ENCODE data around the gene SHPK.

SHPK gene

DNA sequence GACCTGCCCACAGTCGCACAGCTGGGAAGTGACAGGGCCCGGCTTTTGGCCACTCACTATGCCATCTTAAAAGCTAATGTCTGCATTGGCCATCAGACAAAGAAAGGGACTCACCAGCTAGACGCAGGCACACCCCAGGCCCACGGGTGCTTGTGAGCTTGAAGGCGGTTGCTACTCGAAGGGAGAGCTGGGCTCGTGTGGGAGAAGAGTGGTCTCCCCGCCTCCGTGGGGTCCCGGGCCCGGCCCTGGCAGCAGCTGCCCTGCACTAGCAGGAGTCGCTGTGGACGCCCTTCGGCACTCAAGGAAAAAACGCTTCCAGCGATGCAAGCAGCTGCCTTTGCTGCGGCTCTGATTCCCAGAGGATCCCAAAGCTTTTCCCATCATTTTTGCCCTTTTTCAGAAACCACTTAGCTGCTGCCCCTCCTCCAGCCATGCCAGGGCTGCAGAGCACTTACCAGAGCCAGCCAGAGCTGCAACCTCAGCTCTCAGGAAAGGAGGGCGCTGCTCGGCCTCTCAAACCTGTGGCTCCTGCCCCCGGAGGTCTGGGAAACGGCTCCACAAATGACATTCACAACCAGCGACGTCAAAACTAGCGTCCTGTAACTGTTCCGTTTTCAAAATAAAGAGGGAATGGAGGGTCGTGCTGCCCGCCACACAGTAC is 39.1 kb downstream of the SHPK start:
- H3K4me3 ChIP-seq, result peak overlapping the region; percentile 29 to 36
- DNase-seq, result no peak

DNA sequence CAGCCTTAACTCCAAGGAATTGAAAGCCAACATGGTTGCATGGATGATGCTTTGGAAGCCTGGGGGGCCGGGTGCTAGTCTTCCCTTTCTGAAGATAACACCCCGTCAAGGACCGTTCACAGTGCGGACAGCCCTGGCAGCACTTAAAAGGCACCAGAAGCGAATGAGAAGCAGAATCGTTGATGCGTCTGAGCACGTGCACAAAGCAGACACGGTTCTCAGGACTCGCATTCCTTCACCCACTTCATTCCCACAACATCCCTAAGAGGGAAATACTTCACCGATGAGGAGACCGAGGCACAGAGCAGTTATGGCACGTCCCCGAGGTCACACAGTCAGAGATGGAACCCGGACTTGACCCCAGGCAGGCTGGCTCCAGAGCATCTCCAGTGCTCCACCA is 41.1 kb downstream of the SHPK start:
- intact Hi-C loops (cut with DNase I; ENCODE audit: low total_unique reads), result no loop called here
- peaks cover 4 to 34% (median 22%) of the 10 kb centered on the region in 3 donors for H3K36me3 ChIP-seq
- TF ChIP-seq, protein P1, sequence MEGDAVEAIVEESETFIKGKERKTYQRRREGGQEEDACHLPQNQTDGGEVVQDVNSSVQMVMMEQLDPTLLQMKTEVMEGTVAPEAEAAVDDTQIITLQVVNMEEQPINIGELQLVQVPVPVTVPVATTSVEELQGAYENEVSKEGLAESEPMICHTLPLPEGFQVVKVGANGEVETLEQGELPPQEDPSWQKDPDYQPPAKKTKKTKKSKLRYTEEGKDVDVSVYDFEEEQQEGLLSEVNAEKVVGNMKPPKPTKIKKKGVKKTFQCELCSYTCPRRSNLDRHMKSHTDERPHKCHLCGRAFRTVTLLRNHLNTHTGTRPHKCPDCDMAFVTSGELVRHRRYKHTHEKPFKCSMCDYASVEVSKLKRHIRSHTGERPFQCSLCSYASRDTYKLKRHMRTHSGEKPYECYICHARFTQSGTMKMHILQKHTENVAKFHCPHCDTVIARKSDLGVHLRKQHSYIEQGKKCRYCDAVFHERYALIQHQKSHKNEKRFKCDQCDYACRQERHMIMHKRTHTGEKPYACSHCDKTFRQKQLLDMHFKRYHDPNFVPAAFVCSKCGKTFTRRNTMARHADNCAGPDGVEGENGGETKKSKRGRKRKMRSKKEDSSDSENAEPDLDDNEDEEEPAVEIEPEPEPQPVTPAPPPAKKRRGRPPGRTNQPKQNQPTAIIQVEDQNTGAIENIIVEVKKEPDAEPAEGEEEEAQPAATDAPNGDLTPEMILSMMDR (IDR thresholded peaks at IDR 0.05), result no peak
- H3K27me3 ChIP-seq, result no peaks in the 10 kb centered on the region
- no peak overlapping the region for H3K4me3 ChIP-seq
- H3K9me3 ChIP-seq, result no peaks in the 10 kb centered on the region
- no peaks in the 10 kb centered on the region for H3K4me1 ChIP-seq
- no peak overlapping the region for H3K27ac ChIP-seq
- no peak for DNase-seq

More for the DNA sequence above, 39.1 kb downstream of the SHPK start:
- H3K36me3 ChIP-seq, result peaks cover 0 to 15% (median 3%) of the 10 kb centered on the region in 3 donors
- TF ChIP-seq, protein P1 (IDR thresholded peaks at IDR 0.05), result no peak
- intact Hi-C loops (cut with DNase I; ENCODE audit: low total_unique reads), result no loop called here
- H3K27ac ChIP-seq, result peak overlapping the region in 1 of 2 donors; percentile 43
- H3K9me3 ChIP-seq, result no peaks in the 10 kb centered on the region
- no peaks in the 10 kb centered on the region for H3K27me3 ChIP-seq
- no peaks in the 10 kb centered on the region for H3K4me1 ChIP-seq

DNA sequence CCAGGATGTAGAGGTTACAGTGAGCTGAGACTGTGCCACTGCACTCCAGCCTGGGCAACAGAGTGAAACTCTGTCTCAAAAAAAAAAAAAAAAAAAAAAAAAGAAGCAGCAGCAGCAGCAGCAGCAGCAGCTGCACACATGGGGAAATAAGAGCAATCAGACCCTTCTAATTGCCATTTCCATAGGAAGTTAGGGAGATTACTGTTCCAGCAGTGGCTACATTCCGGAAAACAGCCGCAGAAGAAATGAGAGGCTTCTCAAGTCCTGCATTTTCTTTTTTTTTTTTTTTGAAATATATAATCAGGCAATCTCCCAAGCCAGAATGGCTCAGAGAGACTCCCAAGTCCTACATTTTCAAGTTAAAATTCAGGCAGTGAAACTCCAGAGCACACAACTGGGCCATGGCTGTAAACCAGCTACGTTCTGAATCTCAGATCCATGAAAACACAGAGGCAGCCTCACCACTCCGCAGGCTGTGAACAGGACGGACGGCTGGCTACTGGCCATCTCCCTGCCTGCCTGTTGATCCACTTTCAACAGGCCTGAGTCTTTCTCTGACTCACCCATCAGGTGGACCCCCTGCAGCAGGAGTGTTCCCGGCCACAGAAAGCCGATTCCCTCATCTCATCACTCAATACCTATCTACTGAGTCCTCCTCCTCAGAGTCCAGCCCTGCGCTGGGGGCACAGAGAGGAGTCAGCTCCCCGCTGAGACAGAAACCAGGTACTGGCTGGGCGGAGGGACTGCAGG is 41.8 kb downstream of the SHPK start:
- H3K36me3 ChIP-seq, result peaks cover 11 to 42% (median 29%) of the 10 kb centered on the region in 3 donors
- H3K27me3 ChIP-seq, result no peaks in the 10 kb centered on the region
- TF ChIP-seq, protein P1 (IDR thresholded peaks at IDR 0.05), result no peak
- H3K27ac ChIP-seq, result no peak overlapping the region
- H3K9me3 ChIP-seq, result no peaks in the 10 kb centered on the region
- intact Hi-C loops (cut with DNase I; ENCODE audit: low total_unique reads), result no loop called here
- H3K4me3 ChIP-seq, result no peak overlapping the region
- H3K4me1 ChIP-seq, result no peaks in the 10 kb centered on the region
- DNase-seq, result no peak

DNA sequence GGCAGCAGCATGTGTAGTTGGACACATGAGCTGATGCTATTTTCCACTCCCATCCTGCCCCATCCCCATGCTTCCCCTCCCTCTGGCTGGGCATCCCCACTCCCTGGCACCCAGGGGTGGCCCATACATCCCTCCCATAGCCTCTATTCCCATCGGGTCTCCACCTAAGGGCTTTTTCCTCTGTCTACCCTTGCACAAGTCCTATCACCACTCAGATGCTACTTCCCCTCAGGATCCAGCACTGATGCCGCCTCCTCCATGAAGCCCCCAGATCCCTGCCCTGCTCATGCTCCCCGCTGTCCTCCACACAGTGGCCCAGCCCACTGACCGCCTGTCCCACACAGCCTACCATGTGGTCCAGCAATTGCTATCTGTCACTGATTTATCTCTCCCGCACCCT is 42.7 kb downstream of the SHPK start:
- intact Hi-C loops (cut with DNase I; ENCODE audit: low total_unique reads), result no loop called here
- Histone ChIP-seq H3K4me1 (no peaks in the 10 kb centered on the region), H3K36me3 (peaks cover 11 to 50% (median 31%) of the 10 kb centered on the region in 3 donors), H3K4me3 (no peak overlapping the region), H3K9me3 (no peaks in the 10 kb centered on the region), H3K27ac (no peak overlapping the region), H3K27me3 (no peaks in the 10 kb centered on the region)
- TF ChIP-seq, protein P1 (IDR thresholded peaks at IDR 0.05), result no peak
- no peak for DNase-seq

DNA sequence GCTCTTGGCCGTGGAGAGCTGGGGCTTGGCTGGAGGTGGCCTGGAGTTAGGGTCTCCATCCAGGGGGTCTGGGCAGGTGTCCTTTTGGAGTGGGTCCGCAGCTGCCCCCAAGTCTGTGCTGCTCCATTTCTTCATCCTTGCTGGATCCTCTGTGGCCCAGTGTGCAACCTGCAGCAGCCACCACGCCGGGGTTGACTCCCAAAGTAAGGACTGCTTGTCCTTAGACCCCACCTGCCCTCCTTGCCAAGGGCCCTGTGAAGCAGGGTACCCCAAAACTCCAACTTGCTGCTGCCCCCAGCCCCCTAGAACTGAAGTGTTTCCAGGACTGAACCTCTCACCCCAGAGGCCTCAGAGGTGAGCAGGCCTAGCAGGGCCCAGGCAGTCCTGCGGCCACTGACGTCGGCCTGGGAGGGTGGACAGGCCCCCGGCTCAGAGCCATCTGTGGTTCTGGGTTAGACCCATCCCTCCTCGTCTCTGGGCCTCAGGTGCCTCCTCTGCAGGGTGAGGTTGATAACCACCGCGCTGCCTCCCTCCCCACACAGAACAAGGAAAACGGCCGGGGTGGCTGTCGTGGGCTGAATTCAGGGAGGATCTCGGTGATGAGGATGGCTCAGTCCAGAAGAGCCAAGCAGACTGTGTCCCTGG is 43.7 kb downstream of the SHPK start:
- Histone ChIP-seq H3K9me3 (no peaks in the 10 kb centered on the region), H3K4me3 (no peak overlapping the region), H3K4me1 (no peaks in the 10 kb centered on the region), H3K36me3 (peaks cover 19 to 60% (median 40%) of the 10 kb centered on the region in 3 donors), H3K27ac (no peak overlapping the region), H3K27me3 (no peaks in the 10 kb centered on the region)
- intact Hi-C loops (cut with DNase I; ENCODE audit: low total_unique reads), result no loop called here
- DNase-seq, result no peak
- TF ChIP-seq, protein P1 (IDR thresholded peaks at IDR 0.05), result no peak
